GM06990 (cell line): Measurements from ENCODE around the gene DNAJC30.

Experiments
- DNase-seq: peaks from one replicate; pipeline ENCODE4 v3.0.0-alpha.2; 2011; ENCODE audit not compliant: insufficient read length; ENCODE audit errors: extremely low read depth
- H3K27me3 ChIP-seq: replicated peaks from 2 replicates; pipeline ENCODE4 v1.6.0; 2011; ENCODE audit warnings: low read length; ENCODE audit not compliant: control insufficient read depth, insufficient read depth
- H3K36me3 ChIP-seq: 2 replicates; pipeline ENCODE4 v1.5.1; 2011; ENCODE audit warnings: low read length; ENCODE audit not compliant: control insufficient read depth, insufficient read depth
- H3K4me3 ChIP-seq: replicated peaks from 2 replicates; pipeline ENCODE4 v1.5.1; 2011; ENCODE audit warnings: low read depth, mild to moderate bottlenecking, control low read depth, low read length
- TF ChIP-seq, protein P1 (sequence below): IDR thresholded peaks from 2 replicates; pipeline ENCODE4 v1.5.1; 2011; ENCODE audit warnings: low read length, control low read depth, mild to moderate bottlenecking, inconsistent platforms; ENCODE audit not compliant: insufficient read depth, poor library complexity, severe bottlenecking

The DNAJC30 gene

DNA sequence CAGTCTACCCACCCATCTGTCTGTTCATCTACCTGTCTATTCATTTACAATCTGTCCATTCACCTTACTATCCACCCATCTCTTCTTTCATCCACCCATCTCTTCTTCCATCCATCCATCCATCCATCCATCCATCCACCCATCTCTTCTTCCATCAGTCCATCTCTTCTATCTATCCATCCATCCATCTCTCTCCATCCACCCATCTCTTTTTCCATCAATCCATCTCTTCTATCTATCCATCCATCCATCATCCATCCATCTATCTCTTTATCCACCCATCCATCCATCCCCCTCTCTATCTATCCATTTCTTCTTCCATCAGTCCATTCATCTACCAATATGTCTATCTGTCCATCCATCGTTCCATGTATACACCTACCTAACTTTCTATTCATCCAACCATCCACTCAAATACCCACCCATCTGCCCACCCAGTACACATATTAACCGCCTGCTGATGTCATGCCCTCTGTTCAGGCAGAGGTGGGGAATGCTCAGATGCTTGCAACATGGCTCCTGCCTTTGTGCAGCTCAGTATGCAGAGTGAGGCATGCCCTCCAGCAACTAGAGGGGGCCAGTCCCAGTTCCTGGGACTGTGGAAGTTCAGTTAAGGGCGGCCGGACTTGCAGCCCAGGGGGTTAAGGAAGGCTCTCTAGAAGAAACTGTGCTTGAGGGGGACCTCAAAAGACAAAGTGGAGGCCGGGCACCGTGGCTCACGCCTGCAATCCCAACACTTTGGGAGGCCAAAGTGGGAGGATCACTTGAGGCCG lies 47.6 kb downstream of the DNAJC30 start:
- H3K27me3 ChIP-seq = no peaks in the 10 kb centered on the region; the same call in none of the 2 replicates
- TF ChIP-seq, protein P1, sequence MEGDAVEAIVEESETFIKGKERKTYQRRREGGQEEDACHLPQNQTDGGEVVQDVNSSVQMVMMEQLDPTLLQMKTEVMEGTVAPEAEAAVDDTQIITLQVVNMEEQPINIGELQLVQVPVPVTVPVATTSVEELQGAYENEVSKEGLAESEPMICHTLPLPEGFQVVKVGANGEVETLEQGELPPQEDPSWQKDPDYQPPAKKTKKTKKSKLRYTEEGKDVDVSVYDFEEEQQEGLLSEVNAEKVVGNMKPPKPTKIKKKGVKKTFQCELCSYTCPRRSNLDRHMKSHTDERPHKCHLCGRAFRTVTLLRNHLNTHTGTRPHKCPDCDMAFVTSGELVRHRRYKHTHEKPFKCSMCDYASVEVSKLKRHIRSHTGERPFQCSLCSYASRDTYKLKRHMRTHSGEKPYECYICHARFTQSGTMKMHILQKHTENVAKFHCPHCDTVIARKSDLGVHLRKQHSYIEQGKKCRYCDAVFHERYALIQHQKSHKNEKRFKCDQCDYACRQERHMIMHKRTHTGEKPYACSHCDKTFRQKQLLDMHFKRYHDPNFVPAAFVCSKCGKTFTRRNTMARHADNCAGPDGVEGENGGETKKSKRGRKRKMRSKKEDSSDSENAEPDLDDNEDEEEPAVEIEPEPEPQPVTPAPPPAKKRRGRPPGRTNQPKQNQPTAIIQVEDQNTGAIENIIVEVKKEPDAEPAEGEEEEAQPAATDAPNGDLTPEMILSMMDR = no peak
- no peak overlapping the region for H3K4me3 ChIP-seq
- DNase-seq = no peak
- H3K36me3 ChIP-seq = no peaks in the 10 kb centered on the region

DNA sequence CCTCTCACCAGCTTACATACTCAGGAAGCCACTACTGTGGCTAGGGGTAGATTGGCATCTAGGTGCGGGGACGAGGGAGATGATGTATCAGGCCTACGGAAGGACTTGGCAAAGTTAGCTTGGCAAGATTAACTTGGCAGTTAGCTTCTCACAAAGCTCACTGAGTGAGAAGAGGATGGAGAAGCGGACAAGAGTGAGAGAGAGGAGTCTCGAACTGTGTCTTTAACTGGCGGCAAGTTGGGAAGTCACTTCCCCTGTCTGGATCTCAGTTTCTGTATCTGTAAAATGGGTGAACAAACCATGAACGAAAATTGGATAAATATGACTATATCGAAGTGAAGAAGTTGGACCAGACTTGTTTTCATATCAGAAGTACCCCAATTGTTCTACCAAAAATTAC lies 49.4 kb downstream of the DNAJC30 start:
- TF ChIP-seq, protein P1 = no peak
- no peak for DNase-seq
- Histone ChIP-seq H3K27me3 (no peaks in the 10 kb centered on the region; the same call in none of the 2 replicates), H3K4me3 (no peak overlapping the region), H3K36me3 (no peaks in the 10 kb centered on the region)

GRCh38 chr7:73633323-73633722 lies 49.9 kb downstream of the DNAJC30 start:
- TF ChIP-seq, protein P1 = no peak
- Histone ChIP-seq H3K4me3 (no peak overlapping the region), H3K36me3 (no peaks in the 10 kb centered on the region), H3K27me3 (no peaks in the 10 kb centered on the region; the same call in none of the 2 replicates)
- no peak for DNase-seq

DNA sequence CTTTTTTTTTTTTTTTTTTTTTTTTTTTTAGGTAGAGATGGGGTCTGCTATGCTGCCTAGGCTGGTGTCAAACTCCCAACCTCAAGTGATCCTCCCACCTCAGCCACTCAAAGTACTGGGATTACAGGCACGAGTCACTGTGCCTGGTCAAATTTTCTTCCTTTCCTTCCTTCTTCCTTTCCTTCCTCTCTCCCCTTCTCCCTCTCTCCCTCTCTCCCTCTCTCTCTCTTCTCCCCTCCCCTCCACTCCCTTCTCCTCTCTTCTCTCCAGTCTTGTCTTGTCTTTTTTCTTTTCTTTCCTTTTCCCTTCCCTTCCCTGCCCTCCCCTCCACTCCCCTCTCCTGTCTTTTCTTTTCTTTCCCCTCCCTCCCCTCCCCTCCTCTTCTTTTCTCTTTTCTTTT lies 51.7 kb downstream of the DNAJC30 start:
- H3K36me3 ChIP-seq = no peaks in the 10 kb centered on the region
- no peak overlapping the region for H3K4me3 ChIP-seq
- no peak for DNase-seq
- H3K27me3 ChIP-seq = peaks cover 1% of the 10 kb centered on the region
- TF ChIP-seq, protein P1 = no peak
